ENCODE measurements around the gene ANLN. TPM values are rescaled to one million over a fixed set of nuclear protein-coding genes. Genes with fewer than 3 reads are reported as not detected.

The ANLN gene
- total and polyA plus RNA-seq, 8 donors, result 0.02 to 2.3 (median 0.43) TPM

DNA sequence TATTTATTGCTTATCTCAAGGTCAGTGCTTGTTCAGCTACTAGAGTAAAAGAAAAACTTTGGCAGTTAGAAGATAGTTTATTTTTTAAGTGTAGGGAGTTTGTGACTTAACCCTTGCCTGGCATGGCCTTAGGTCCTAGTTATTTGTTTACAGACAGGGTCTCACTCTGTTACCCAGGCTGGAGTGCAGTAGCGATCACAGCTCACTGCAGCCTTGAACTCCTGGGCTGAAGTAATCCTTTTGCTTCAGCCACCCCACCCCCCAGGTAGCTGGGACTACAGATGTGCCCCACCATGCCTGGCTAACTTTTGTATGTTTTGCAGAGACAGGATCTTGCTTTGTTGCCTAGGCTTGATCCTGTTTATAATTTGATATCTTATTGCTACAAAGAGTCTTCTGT lies 4.2 kb downstream of the ANLN start:
- no peak for ATAC-seq

GRCh38 chr7:36395171-36395894 lies 5.7 kb downstream of the ANLN start:
- Histone ChIP-seq H3K27ac (no peak overlapping the region), H3K36me3 (no peaks in the 10 kb centered on the region), H3K4me1 (peaks cover 4 to 10% (median 6%) of the 10 kb centered on the region in 3 donors), H3K9me3 (no peaks in the 10 kb centered on the region), H3K4me3 (no peak overlapping the region), H3K27me3 (no peaks in the 10 kb centered on the region)
- FAIRE-seq (no peak), DNase-seq (no peak), ATAC-seq (no peak)
- intact Hi-C loops (cut with DNase I), result no loop called here
- TF ChIP-seq, protein P1, sequence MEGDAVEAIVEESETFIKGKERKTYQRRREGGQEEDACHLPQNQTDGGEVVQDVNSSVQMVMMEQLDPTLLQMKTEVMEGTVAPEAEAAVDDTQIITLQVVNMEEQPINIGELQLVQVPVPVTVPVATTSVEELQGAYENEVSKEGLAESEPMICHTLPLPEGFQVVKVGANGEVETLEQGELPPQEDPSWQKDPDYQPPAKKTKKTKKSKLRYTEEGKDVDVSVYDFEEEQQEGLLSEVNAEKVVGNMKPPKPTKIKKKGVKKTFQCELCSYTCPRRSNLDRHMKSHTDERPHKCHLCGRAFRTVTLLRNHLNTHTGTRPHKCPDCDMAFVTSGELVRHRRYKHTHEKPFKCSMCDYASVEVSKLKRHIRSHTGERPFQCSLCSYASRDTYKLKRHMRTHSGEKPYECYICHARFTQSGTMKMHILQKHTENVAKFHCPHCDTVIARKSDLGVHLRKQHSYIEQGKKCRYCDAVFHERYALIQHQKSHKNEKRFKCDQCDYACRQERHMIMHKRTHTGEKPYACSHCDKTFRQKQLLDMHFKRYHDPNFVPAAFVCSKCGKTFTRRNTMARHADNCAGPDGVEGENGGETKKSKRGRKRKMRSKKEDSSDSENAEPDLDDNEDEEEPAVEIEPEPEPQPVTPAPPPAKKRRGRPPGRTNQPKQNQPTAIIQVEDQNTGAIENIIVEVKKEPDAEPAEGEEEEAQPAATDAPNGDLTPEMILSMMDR (IDR thresholded peaks at IDR 0.05), result no peak
- WGBS, 2 donors, result 100% methylated on average over 1 of the region's 1 CpG

More for the DNA sequence above, 4.2 kb downstream of the ANLN start:
- 77 to 92% methylated on average over 1 of the region's 1 CpG for WGBS, 2 donors
- Histone ChIP-seq H3K4me1 (peaks cover 4 to 11% (median 8%) of the 10 kb centered on the region in 3 donors), H3K4me3 (no peak overlapping the region), H3K27ac (no peak overlapping the region), H3K36me3 (no peaks in the 10 kb centered on the region), H3K9me3 (no peaks in the 10 kb centered on the region), H3K27me3 (no peaks in the 10 kb centered on the region)
- no peak for FAIRE-seq
- intact Hi-C loops (cut with DNase I), result no loop called here
- TF ChIP-seq, protein P1 (IDR thresholded peaks at IDR 0.05), result no peak
- no peak for DNase-seq

DNA sequence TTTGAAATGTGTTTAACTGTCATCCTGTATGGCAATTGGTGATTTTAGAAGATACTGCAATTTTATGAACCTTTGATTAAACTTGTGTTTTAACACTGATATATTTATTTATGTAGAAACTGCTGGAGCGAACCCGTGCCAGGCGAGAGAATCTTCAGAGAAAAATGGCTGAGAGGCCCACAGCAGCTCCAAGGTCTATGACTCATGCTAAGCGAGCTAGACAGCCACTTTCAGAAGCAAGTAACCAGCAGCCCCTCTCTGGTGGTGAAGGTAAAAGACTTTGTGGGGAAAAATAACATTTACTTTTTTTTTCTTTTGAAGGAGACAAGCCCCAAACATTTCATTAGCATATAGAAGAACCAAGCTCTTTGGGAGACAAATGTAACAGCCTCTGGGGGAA lies 6.5 kb downstream of the ANLN start:
- Histone ChIP-seq H3K27me3 (no peaks in the 10 kb centered on the region), H3K36me3 (no peaks in the 10 kb centered on the region), H3K4me1 (peaks cover 0 to 4% (median 0%) of the 10 kb centered on the region in 3 donors), H3K27ac (no peak overlapping the region), H3K4me3 (no peak overlapping the region), H3K9me3 (no peaks in the 10 kb centered on the region)
- intact Hi-C loops (cut with DNase I), result no loop called here
- TF ChIP-seq, protein P1 (IDR thresholded peaks at IDR 0.05), result no peak
- 96 to 98% methylated on average over 4 of the region's 4 CpGs for WGBS, 2 donors
- FAIRE-seq (no peak), ATAC-seq (no peak), DNase-seq (no peak)

- TF ChIP-seq, protein P1 (IDR thresholded peaks at IDR 0.05), result no peak
- intact Hi-C loops (cut with DNase I), result no loop called here
- no peak for DNase-seq
- Histone ChIP-seq H3K36me3 (no peaks in the 10 kb centered on the region), H3K27ac (no peak overlapping the region), H3K27me3 (no peaks in the 10 kb centered on the region), H3K4me3 (no peak overlapping the region), H3K4me1 (no peaks in the 10 kb centered on the region), H3K9me3 (no peaks in the 10 kb centered on the region)
- no peak for ATAC-seq
- FAIRE-seq, result no peak
- WGBS, 2 donors, result 95 to 97% methylated on average over 3 of the region's 3 CpGs
Observed at GRCh38 chr7:36400036-36400435, 10.4 kb downstream of the ANLN start.

- Histone ChIP-seq H3K9me3 (no peaks in the 10 kb centered on the region), H3K27me3 (no peaks in the 10 kb centered on the region), H3K27ac (no peak overlapping the region), H3K36me3 (no peaks in the 10 kb centered on the region), H3K4me1 (no peaks in the 10 kb centered on the region), H3K4me3 (no peak overlapping the region)
- intact Hi-C loops (cut with DNase I), result no loop called here
- ATAC-seq, result no peak
- WGBS, 2 donors, result 97 to 99% methylated on average over 3 of the region's 3 CpGs
- TF ChIP-seq, protein P1 (IDR thresholded peaks at IDR 0.05), result no peak
- no peak for DNase-seq
- FAIRE-seq, result no peak
Observed at GRCh38 chr7:36400606-36401005, 10.9 kb downstream of the ANLN start.
